ENCODE measurements around the gene GKAP1. TPM values are rescaled to one million over a fixed set of nuclear protein-coding genes. Genes with fewer than 3 reads are reported as not detected.

Gene GKAP1
- total and polyA plus RNA-seq, 2 experiments from 2014 or later, result 4.0 to 16.7 TPM

Other genes starting within 250 kb of the GKAP1 start
- 0.21 TPM in 1 of 2 replicates, not detected in the other for gene IDNK, start 194.6 kb downstream of the GKAP1 start, total RNA-seq (2014; rRNA removed; shearing (Covaris generic))
- gene IDNK, start 194.6 kb downstream of the GKAP1 start, polyA plus RNA-seq (2016; fragmentation: Nextera tagmentation; extraction: Ambion mirVana), result 0.94 and 1.7 TPM in 2 replicates
- gene UBQLN1, start 109.8 kb downstream of the GKAP1 start, total RNA-seq (2014; rRNA removed; shearing (Covaris generic)), result 155 and 168 TPM in 2 replicates
- gene UBQLN1, start 109.8 kb downstream of the GKAP1 start, polyA plus RNA-seq (2016; fragmentation: Nextera tagmentation; extraction: Ambion mirVana), result 78.2 and 90.5 TPM in 2 replicates
- 3.3 and 3.9 TPM in 2 replicates for gene KIF27, start 103.7 kb upstream of the GKAP1 start, total RNA-seq (2014; rRNA removed; shearing (Covaris generic))
- gene KIF27, start 103.7 kb upstream of the GKAP1 start, polyA plus RNA-seq (2016; fragmentation: Nextera tagmentation; extraction: Ambion mirVana), result 4.7 and 8.2 TPM in 2 replicates
- 918 and 1,083 TPM in 2 replicates for gene HNRNPK, start 162.4 kb upstream of the GKAP1 start, total RNA-seq (2014; rRNA removed; shearing (Covaris generic))
- 403 and 417 TPM in 2 replicates for gene HNRNPK, start 162.4 kb upstream of the GKAP1 start, polyA plus RNA-seq (2016; fragmentation: Nextera tagmentation; extraction: Ambion mirVana)
- gene RMI1, start 163.0 kb upstream of the GKAP1 start, total RNA-seq (2014; rRNA removed; shearing (Covaris generic)), result 34.2 and 36.1 TPM in 2 replicates
- gene RMI1, start 163.0 kb upstream of the GKAP1 start, polyA plus RNA-seq (2016; fragmentation: Nextera tagmentation; extraction: Ambion mirVana), result 14.5 and 16.9 TPM in 2 replicates